Measurements from ENCODE around the gene LRIG2. TPM values are rescaled to one million over a fixed set of nuclear protein-coding genes. Genes with fewer than 3 reads are reported as not detected.

The LRIG2 gene
- total and polyA plus RNA-seq, 9 of the 15 experiments (the other 6 are each of a cell fraction or from before 2014, with no cell fraction given) = 1.8 to 28.1 (median 11.5) TPM

DNA sequence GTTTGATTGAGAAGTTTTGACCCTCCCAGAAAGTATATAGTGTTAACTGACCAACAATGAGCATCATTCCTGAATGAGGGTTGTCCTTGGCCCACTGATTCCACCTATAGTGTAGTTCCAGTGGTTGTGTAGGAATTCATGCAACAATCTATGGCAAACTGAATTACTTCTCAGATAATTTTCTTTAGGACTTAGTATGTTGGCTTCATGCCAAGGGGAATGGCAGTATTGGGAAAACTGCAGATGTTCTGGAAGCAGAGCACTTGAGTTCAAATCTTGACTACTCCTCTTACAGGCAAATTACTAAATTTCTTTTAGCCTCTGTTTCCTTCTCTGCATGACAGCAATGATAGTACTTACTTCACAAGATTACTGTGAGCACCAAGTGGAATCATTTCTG, 65.8 kb downstream of the LRIG2 start:
- H3K4me2 ChIP-seq (ENCODE audit: insufficient read depth, low read length) = no peak overlapping the region
- no peaks in the 10 kb centered on the region for H3K27me3 ChIP-seq (ENCODE audit: control insufficient read depth in 2 of 2, insufficient read depth in 2 of 2, low read length in 2 of 2)
- no peaks in the 10 kb centered on the region for H3K9me3 ChIP-seq (replicated peaks; ENCODE audit: control insufficient read depth, insufficient read depth, low read depth, low read length)
- no peak overlapping the region for H3K27ac ChIP-seq (ENCODE audit: extremely low read depth, low read depth, low read length)
- H3K4me3 ChIP-seq = no peak overlapping the region
- no TSS peak for BruUV-seq (replicated peaks)
- FAIRE-seq (no peak), DNase-seq (ENCODE audit: extremely low read depth in 1 of 4, low spot score in 3 of 4) (no peak), ATAC-seq (no peak)
- no peaks in the 10 kb centered on the region for H3K79me2 ChIP-seq (ENCODE audit: control insufficient read depth, insufficient read depth, low read length)
- H3K4me1 ChIP-seq (replicated peaks in 1 of 2; ENCODE audit: control insufficient read depth in 2 of 2, insufficient read depth in 2 of 2, low read length in 2 of 2) = peaks cover 9 to 37% of the 10 kb centered on the region in 2 experiments
- TF ChIP-seq, protein P1, sequence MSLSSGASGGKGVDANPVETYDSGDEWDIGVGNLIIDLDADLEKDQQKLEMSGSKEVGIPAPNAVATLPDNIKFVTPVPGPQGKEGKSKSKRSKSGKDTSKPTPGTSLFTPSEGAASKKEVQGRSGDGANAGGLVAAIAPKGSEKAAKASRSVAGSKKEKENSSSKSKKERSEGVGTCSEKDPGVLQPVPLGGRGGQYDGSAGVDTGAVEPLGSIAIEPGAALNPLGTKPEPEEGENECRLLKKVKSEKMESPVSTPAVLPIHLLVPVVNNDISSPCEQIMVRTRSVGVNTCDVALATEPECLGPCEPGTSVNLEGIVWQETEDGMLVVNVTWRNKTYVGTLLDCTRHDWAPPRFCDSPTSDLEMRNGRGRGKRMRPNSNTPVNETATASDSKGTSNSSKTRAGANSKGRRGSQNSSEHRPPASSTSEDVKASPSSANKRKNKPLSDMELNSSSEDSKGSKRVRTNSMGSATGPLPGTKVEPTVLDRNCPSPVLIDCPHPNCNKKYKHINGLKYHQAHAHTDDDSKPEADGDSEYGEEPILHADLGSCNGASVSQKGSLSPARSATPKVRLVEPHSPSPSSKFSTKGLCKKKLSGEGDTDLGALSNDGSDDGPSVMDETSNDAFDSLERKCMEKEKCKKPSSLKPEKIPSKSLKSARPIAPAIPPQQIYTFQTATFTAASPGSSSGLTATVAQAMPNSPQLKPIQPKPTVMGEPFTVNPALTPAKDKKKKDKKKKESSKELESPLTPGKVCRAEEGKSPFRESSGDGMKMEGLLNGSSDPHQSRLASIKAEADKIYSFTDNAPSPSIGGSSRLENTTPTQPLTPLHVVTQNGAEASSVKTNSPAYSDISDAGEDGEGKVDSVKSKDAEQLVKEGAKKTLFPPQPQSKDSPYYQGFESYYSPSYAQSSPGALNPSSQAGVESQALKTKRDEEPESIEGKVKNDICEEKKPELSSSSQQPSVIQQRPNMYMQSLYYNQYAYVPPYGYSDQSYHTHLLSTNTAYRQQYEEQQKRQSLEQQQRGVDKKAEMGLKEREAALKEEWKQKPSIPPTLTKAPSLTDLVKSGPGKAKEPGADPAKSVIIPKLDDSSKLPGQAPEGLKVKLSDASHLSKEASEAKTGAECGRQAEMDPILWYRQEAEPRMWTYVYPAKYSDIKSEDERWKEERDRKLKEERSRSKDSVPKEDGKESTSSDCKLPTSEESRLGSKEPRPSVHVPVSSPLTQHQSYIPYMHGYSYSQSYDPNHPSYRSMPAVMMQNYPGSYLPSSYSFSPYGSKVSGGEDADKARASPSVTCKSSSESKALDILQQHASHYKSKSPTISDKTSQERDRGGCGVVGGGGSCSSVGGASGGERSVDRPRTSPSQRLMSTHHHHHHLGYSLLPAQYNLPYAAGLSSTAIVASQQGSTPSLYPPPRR (CRISPR knock-in tag; IDR thresholded peaks at IDR 0.05; ENCODE audit: borderline replicate concordance) = no peak
- no peak for TF ChIP-seq SMAD2 (IDR thresholded peaks at IDR 0.05; ENCODE audit: low read depth, low read length)
- TF ChIP-seq SLC30A9 (CRISPR knock-in tag; IDR thresholded peaks at IDR 0.05) = no peak
- TF ChIP-seq RUNX1 (IDR thresholded peaks at IDR 0.05; ENCODE audit: low read depth) = no peak
- TF ChIP-seq CXXC5 (CRISPR knock-in tag; IDR thresholded peaks at IDR 0.05) = no peak
- peak; percentile 75 for TF ChIP-seq NFIX (CRISPR knock-in tag; IDR thresholded peaks at IDR 0.05; ENCODE audit: low read depth)
- no peak for TF ChIP-seq ZNF184 (CRISPR knock-in tag; IDR thresholded peaks at IDR 0.05)
- TF ChIP-seq COPS2 (conservative IDR thresholded peaks at IDR 0.05) = no peak
- TF ChIP-seq KDM1A (IDR thresholded peaks at IDR 0.05) = no peak
- no peak for TF ChIP-seq BRCA1 (IDR thresholded peaks at IDR 0.05)
- TF ChIP-seq BRCA1 (CRISPR knock-in tag; IDR thresholded peaks at IDR 0.05) = no peak
- TF ChIP-seq, protein P2, sequence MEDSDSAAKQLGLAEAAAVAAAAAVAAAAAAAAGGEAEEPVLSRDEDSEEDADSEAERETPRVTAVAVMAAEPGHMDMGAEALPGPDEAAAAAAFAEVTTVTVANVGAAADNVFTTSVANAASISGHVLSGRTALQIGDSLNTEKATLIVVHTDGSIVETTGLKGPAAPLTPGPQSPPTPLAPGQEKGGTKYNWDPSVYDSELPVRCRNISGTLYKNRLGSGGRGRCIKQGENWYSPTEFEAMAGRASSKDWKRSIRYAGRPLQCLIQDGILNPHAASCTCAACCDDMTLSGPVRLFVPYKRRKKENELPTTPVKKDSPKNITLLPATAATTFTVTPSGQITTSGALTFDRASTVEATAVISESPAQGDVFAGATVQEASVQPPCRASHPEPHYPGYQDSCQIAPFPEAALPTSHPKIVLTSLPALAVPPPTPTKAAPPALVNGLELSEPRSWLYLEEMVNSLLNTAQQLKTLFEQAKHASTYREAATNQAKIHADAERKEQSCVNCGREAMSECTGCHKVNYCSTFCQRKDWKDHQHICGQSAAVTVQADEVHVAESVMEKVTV (CRISPR knock-in tag; IDR thresholded peaks at IDR 0.05) = no peak
- peak; percentile 92 for TF ChIP-seq NFIC (IDR thresholded peaks at IDR 0.05)
- TF ChIP-seq U2AF1 (optimal IDR thresholded peaks at IDR 0.05; ENCODE audit: low read depth, low read length) = no peak
- no peak for TF ChIP-seq CBX1 (IDR thresholded peaks at IDR 0.05; ENCODE audit: low read depth)
- no peak for TF ChIP-seq ZNF445 (CRISPR knock-in tag; IDR thresholded peaks at IDR 0.05; ENCODE audit: low read depth)
- no peak for TF ChIP-seq TCFL5 (CRISPR knock-in tag; conservative IDR thresholded peaks at IDR 0.05)
- no peaks in the 10 kb centered on the region for H4K20me1 ChIP-seq (replicated peaks; ENCODE audit: control insufficient read depth, insufficient read depth, low read length)
- in situ Hi-C loops (cut with MboI) = no loop called here
- ChIA-PET CTCF (ENCODE audit: low intra/inter-chr PET ratio) (interaction anchor here (0.5 to 1.1 kb wide), 2 partner anchors 539 to 991 kb away, joined by 3 to 4 read pairs; no protein-coding TSS in a partner anchor), POLR2A (interaction anchor here (1.0 to 1.2 kb wide), 2 partner anchors 10 to 509 kb away, joined by 3 to 4 read pairs; no protein-coding TSS in a partner anchor)
- H3K36me3 ChIP-seq (ENCODE audit: control insufficient read depth, insufficient read depth, low read length) = no peaks in the 10 kb centered on the region
- peaks cover 3% of the 10 kb centered on the region for H3K9me1 ChIP-seq (ENCODE audit: control insufficient read depth, insufficient read depth, low read length)
- no peak overlapping the region for H2AFZ ChIP-seq (ENCODE audit: low read depth, low read length)
- intact Hi-C loops (cut with micrococcal nuclease) = no loop called here
- no peak overlapping the region for H3K9ac ChIP-seq (ENCODE audit: insufficient read depth in 1 of 2, low read depth in 2 of 2, low read length in 2 of 2)
